GM12878 (cell line): Measurements from ENCODE around the gene MRTFB.
A peak's percentile ranks its signal among the peaks of the same experiment; 100 is the strongest.

ENCODE experiments used
- ASH2L ChIP-seq: fragments of 300-600, 200-600 bp; sonication (generic); IDR thresholded peaks from 2 replicates; pipeline ENCODE4 v1.6.1; 2017; ENCODE audit warnings: low read depth, mild to moderate bottlenecking, borderline replicate concordance
- BRCA1 ChIP-seq: IDR thresholded peaks from 2 replicates; pipeline ENCODE4 v1.6.1; 2011; ENCODE audit warnings: low read depth, low read length, improper control_type of control experiment
- CTCF ChIP-seq, 3 experiments: IDR thresholded peaks in 2 of 3; conservative IDR thresholded peaks in 1 of 3; 2 replicates each; pipeline ENCODE4 v1.5.1; 2011; ENCODE audit warnings: low read depth in 3 of 3, low read length in 3 of 3, mild to moderate bottlenecking in 3 of 3, control low read depth in 2 of 3, moderate library complexity in 2 of 3, inconsistent platforms in 1 of 3, mixed read lengths in 1 of 3; ENCODE audit not compliant: control insufficient read depth in 2 of 3, insufficient read depth in 1 of 3; ENCODE audit errors: extremely low read depth in 1 of 3
- EGR1 ChIP-seq, 2 experiments: IDR thresholded peaks; 1 replicate in 1 of 2; 2 replicates in 1 of 2; pipeline ENCODE4 v1.6.1; 2011 to 2012; ENCODE audit warnings: low read depth in 2 of 2, low read length in 2 of 2, borderline replicate concordance in 1 of 2, mild to moderate bottlenecking in 1 of 2, moderate library complexity in 1 of 2
- EZH2 ChIP-seq: IDR thresholded peaks from 2 replicates; pipeline ENCODE4 v1.6.1; 2012; ENCODE audit warnings: low read depth, mild to moderate bottlenecking, control low read depth, inconsistent platforms, low read length, borderline replicate concordance; ENCODE audit not compliant: control insufficient read depth
- IKZF2 ChIP-seq, 2 experiments: fragments of 450-650 bp; IDR thresholded peaks; 2 replicates each; pipeline ENCODE4 v1.6.1; 2017; ENCODE audit warnings: mild to moderate bottlenecking in 2 of 2, moderate library complexity in 2 of 2
- MTA2 ChIP-seq: fragments of 450-650 bp; IDR thresholded peaks from 2 replicates; pipeline ENCODE4 v1.6.1; 2016; ENCODE audit warnings: low read depth, mild to moderate bottlenecking, moderate library complexity
- NFXL1 ChIP-seq: fragments of 450-650 bp; IDR thresholded peaks from 2 replicates; pipeline ENCODE4 v1.6.1; 2017; ENCODE audit warnings: antibody characterized with exemption, mild to moderate bottlenecking, borderline replicate concordance
- POLR2A ChIP-seq: IDR thresholded peaks from 2 replicates; pipeline ENCODE4 v1.6.1; 2011; ENCODE audit warnings: low read depth, mild to moderate bottlenecking, low read length
- POLR2AphosphoS5 ChIP-seq: IDR thresholded peaks from 2 replicates; pipeline ENCODE4 v1.6.1; 2011; ENCODE audit warnings: mild to moderate bottlenecking, low read length, inconsistent platforms
- REST ChIP-seq: IDR thresholded peaks from 2 replicates; pipeline ENCODE4 v1.6.1; 2012; ENCODE audit warnings: mild to moderate bottlenecking, low read depth, low read length
- RFX5 ChIP-seq: IDR thresholded peaks from 2 replicates; pipeline ENCODE4 v1.6.1; 2011; ENCODE audit warnings: low read depth, low read length, improper control_type of control experiment

DNA sequence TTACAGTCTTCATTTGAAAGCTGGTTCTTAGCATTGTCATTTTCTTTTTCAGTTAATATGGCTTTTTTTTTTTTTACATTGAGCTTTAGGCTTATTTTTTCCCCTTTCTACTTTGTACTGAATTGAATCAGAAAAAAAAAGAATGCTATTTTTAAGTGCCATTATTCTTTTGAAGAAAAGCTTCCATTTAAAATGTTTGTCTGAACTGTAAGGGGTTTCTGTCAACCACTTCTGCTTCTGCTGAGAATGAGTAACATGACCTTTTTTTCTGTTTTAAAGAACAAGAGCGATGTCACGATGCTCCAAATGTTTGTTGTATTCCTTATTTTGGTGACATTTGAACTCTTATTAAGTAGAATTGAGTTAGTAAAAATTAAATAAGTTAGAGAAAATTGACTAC lies 50.0 kb downstream of the MRTFB start:
- TF ChIP-seq BRCA1, result no peak
- TF ChIP-seq CTCF (IDR thresholded peaks at IDR 0.05 in 2 of 3, conservative IDR thresholded peaks at IDR 0.05 in 1 of 3; ENCODE audit: control insufficient read depth in 2 of 3, extremely low read depth in 1 of 3, insufficient read depth in 1 of 3, low read depth in 3 of 3, low read length in 3 of 3), result no peak
- no peak for TF ChIP-seq IKZF2 (IDR thresholded peaks at IDR 0.05)
- TF ChIP-seq NFXL1, result no peak
- TF ChIP-seq EZH2, result no peak
- no peak for TF ChIP-seq POLR2A
- TF ChIP-seq MTA2, result peak; percentile 51; the same call in 1 of the 2 replicates
- no peak for TF ChIP-seq ASH2L
- TF ChIP-seq RFX5, result no peak
- TF ChIP-seq POLR2AphosphoS5, result no peak
- TF ChIP-seq EGR1 (IDR thresholded peaks at IDR 0.05; ENCODE audit: borderline replicate concordance in 1 of 2, low read depth in 2 of 2, low read length in 2 of 2), result no peak
- no peak for TF ChIP-seq REST
